ENCODE measurements around the gene ZNF532.
"Not testable (repeated sequence)": the region's sequence is repeated elsewhere in the genome, so short reads cannot be mapped to it uniquely, and the experiment has no call there.

The ZNF532 gene

GRCh38 chr18:59022167-59022945, 157.7 kb downstream of the ZNF532 start:
- ATAC-seq (ENCODE audit: insufficient read depth, low read depth), result no peak
- Histone ChIP-seq H3K27ac (ENCODE audit: low read length) (no peak overlapping the region), H3K9ac (ENCODE audit: low read depth, low read length) (no peak overlapping the region), H4K20me1 (ENCODE audit: insufficient read depth, low read length) (no peaks in the 10 kb centered on the region; the same call in 1 of the 2 replicates), H3K27me3 (ENCODE audit: insufficient read depth, low read length, poor library complexity) (peaks cover 3% of the 10 kb centered on the region), H3K4me1 (ENCODE audit: insufficient read depth, low read length) (no peaks in the 10 kb centered on the region), H2AFZ (ENCODE audit: low read depth, low read length) (no peak overlapping the region), H3K4me2 (ENCODE audit: insufficient read depth, low read length) (no peak overlapping the region), H3K79me2 (ENCODE audit: insufficient read depth, low read length) (no peaks in the 10 kb centered on the region), H3K4me3 (ENCODE audit: low read depth in 1 of 2, low read length in 2 of 2) (no peak overlapping the region), H3K9me3 (ENCODE audit: insufficient read depth, low read length, severe bottlenecking) (no peaks in the 10 kb centered on the region), H3K36me3 (ENCODE audit: insufficient read depth, low read length) (no peaks in the 10 kb centered on the region)
- no peak for TF ChIP-seq CTCF (IDR thresholded peaks at IDR 0.05; ENCODE audit: borderline replicate concordance, extremely low read depth, low read length, poor library complexity, severe bottlenecking)
- TF ChIP-seq EZH2 (IDR thresholded peaks at IDR 0.05; ENCODE audit: borderline replicate concordance, low read depth, low read length, severe bottlenecking), result no peak
- no peak for DNase-seq

- Histone ChIP-seq H3K36me3 (ENCODE audit: insufficient read depth, low read length) (no peaks in the 10 kb centered on the region), H3K9me3 (ENCODE audit: insufficient read depth, low read length, severe bottlenecking) (no peaks in the 10 kb centered on the region), H3K4me2 (ENCODE audit: insufficient read depth, low read length) (no peak overlapping the region), H3K27ac (ENCODE audit: low read length) (no peak overlapping the region), H4K20me1 (ENCODE audit: insufficient read depth, low read length) (no peaks in the 10 kb centered on the region; the same call in 1 of the 2 replicates), H3K79me2 (ENCODE audit: insufficient read depth, low read length) (no peaks in the 10 kb centered on the region), H3K27me3 (ENCODE audit: insufficient read depth, low read length, poor library complexity) (peaks cover 6% of the 10 kb centered on the region), H2AFZ (ENCODE audit: low read depth, low read length) (no peak overlapping the region), H3K4me3 (ENCODE audit: low read depth in 1 of 2, low read length in 2 of 2) (no peak overlapping the region), H3K4me1 (ENCODE audit: insufficient read depth, low read length) (no peaks in the 10 kb centered on the region), H3K9ac (ENCODE audit: low read depth, low read length) (no peak overlapping the region)
- no peak for ATAC-seq (ENCODE audit: insufficient read depth, low read depth)
- no peak for DNase-seq
- TF ChIP-seq EZH2 (IDR thresholded peaks at IDR 0.05; ENCODE audit: borderline replicate concordance, low read depth, low read length, severe bottlenecking) (no peak), CTCF (IDR thresholded peaks at IDR 0.05; ENCODE audit: borderline replicate concordance, extremely low read depth, low read length, poor library complexity, severe bottlenecking) (no peak)
Measured at GRCh38 chr18:59024829-59025228, 160.2 kb downstream of the ZNF532 start.

GRCh38 chr18:59025532-59025931, 160.9 kb downstream of the ZNF532 start:
- not testable (repeated sequence) for H3K27me3 ChIP-seq (ENCODE audit: insufficient read depth, low read length, poor library complexity); H3K79me2 ChIP-seq (ENCODE audit: insufficient read depth, low read length); H3K4me3 ChIP-seq (ENCODE audit: low read depth in 1 of 2, low read length in 2 of 2); H3K9ac ChIP-seq (ENCODE audit: low read depth, low read length); H3K9me3 ChIP-seq (ENCODE audit: insufficient read depth, low read length, severe bottlenecking); H3K36me3 ChIP-seq (ENCODE audit: insufficient read depth, low read length); H3K4me2 ChIP-seq (ENCODE audit: insufficient read depth, low read length); H3K4me1 ChIP-seq (ENCODE audit: insufficient read depth, low read length); DNase-seq; H2AFZ ChIP-seq (ENCODE audit: low read depth, low read length); H4K20me1 ChIP-seq (ENCODE audit: insufficient read depth, low read length); ATAC-seq (ENCODE audit: insufficient read depth, low read depth); H3K27ac ChIP-seq (ENCODE audit: low read length)

GRCh38 chr18:59026364-59026763, 161.7 kb downstream of the ZNF532 start:
- no peaks in the 10 kb centered on the region for H3K9me3 ChIP-seq (ENCODE audit: insufficient read depth, low read length, severe bottlenecking)
- H3K27ac ChIP-seq (ENCODE audit: low read length), result no peak overlapping the region
- H3K27me3 ChIP-seq (ENCODE audit: insufficient read depth, low read length, poor library complexity), result peaks cover 8% of the 10 kb centered on the region
- H3K4me2 ChIP-seq (ENCODE audit: insufficient read depth, low read length), result no peak overlapping the region
- no peak overlapping the region for H3K4me3 ChIP-seq (ENCODE audit: low read depth in 1 of 2, low read length in 2 of 2)
- H3K79me2 ChIP-seq (ENCODE audit: insufficient read depth, low read length), result no peaks in the 10 kb centered on the region
- H3K4me1 ChIP-seq (ENCODE audit: insufficient read depth, low read length), result no peaks in the 10 kb centered on the region
- H3K36me3 ChIP-seq (ENCODE audit: insufficient read depth, low read length), result no peaks in the 10 kb centered on the region
- TF ChIP-seq EZH2 (IDR thresholded peaks at IDR 0.05; ENCODE audit: borderline replicate concordance, low read depth, low read length, severe bottlenecking) (no peak), CTCF (IDR thresholded peaks at IDR 0.05; ENCODE audit: borderline replicate concordance, extremely low read depth, low read length, poor library complexity, severe bottlenecking) (no peak)
- H4K20me1 ChIP-seq (ENCODE audit: insufficient read depth, low read length), result no peaks in the 10 kb centered on the region; the same call in 1 of the 2 replicates
- DNase-seq, result no peak
- H2AFZ ChIP-seq (ENCODE audit: low read depth, low read length), result no peak overlapping the region
- no peak for ATAC-seq (ENCODE audit: insufficient read depth, low read depth)
- no peak overlapping the region for H3K9ac ChIP-seq (ENCODE audit: low read depth, low read length)

All from DND-41 (cell line).